ENCODE results near the gene CNN2. TPM values are rescaled to one million over a fixed set of nuclear protein-coding genes. Genes with fewer than 3 reads are reported as not detected.
A peak's percentile ranks its signal among the peaks of the same experiment; 100 is the strongest.

The CNN2 gene
- total and polyA plus RNA-seq, 9 of the 15 experiments (the other 6 are each of a cell fraction or from before 2014, with no cell fraction given) = 12.1 to 174 (median 52.7) TPM

DNA sequence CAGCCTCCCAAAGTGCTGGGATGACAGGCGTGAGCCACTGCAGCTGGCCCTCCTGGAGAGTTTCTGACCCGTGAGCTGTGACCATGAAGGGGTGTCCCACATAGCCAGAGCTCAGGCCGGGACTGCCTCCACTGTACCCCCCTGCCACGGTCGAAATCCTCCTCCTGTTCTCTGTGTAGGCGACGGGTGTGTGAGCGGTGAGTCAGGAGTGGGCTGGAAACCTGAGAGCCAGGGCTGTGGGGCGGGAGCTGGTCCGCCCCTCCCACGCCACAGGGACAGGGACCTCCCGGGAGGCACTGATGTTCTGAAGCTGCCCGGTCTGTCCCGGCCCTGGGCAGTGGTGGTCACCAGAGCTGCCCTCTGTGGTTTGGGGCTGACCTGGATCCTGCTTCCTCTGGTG is 38.3 kb upstream of the CNN2 start:
- TF ChIP-seq ZFP36 (IDR thresholded peaks at IDR 0.05; ENCODE audit: low read depth, low read length, partially characterized antibody) (no peak), STAG1 (CRISPR knock-in tag; IDR thresholded peaks at IDR 0.05; ENCODE audit: borderline replicate concordance) (no peak), XRCC3 (IDR thresholded peaks at IDR 0.05) (no peak), ZNF316 (IDR thresholded peaks at IDR 0.05) (no peak), NFIX (CRISPR knock-in tag; IDR thresholded peaks at IDR 0.05; ENCODE audit: low read depth) (no peak), TEAD2 (tag; IDR thresholded peaks at IDR 0.05) (no peak), POLR2G (IDR thresholded peaks at IDR 0.05; ENCODE audit: low read depth, low read length) (peak; percentile 52), RBFOX2 (IDR thresholded peaks at IDR 0.05; ENCODE audit: low read depth, low read length) (peak; percentile 48; the same call in 1 of the 2 replicates)
- TF ChIP-seq, protein P1, sequence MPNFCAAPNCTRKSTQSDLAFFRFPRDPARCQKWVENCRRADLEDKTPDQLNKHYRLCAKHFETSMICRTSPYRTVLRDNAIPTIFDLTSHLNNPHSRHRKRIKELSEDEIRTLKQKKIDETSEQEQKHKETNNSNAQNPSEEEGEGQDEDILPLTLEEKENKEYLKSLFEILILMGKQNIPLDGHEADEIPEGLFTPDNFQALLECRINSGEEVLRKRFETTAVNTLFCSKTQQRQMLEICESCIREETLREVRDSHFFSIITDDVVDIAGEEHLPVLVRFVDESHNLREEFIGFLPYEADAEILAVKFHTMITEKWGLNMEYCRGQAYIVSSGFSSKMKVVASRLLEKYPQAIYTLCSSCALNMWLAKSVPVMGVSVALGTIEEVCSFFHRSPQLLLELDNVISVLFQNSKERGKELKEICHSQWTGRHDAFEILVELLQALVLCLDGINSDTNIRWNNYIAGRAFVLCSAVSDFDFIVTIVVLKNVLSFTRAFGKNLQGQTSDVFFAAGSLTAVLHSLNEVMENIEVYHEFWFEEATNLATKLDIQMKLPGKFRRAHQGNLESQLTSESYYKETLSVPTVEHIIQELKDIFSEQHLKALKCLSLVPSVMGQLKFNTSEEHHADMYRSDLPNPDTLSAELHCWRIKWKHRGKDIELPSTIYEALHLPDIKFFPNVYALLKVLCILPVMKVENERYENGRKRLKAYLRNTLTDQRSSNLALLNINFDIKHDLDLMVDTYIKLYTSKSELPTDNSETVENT (CRISPR knock-in tag; IDR thresholded peaks at IDR 0.05) = no peak
- no peak for DNase-seq (ENCODE audit: extremely low read depth in 1 of 4, low spot score in 3 of 4)
- Histone ChIP-seq H3K79me2 (ENCODE audit: control insufficient read depth, insufficient read depth, low read length) (peaks cover 23% of the 10 kb centered on the region), H3K4me1 (replicated peaks in 1 of 2; ENCODE audit: control insufficient read depth in 2 of 2, insufficient read depth in 2 of 2, low read length in 2 of 2) (peaks cover 15 to 79% of the 10 kb centered on the region in 2 experiments; a peak in 4 of 5 replicates), H3K27ac (ENCODE audit: extremely low read depth, low read depth, low read length) (no peak overlapping the region), H4K20me1 (replicated peaks; ENCODE audit: control insufficient read depth, insufficient read depth, low read length) (no peaks in the 10 kb centered on the region), H3K36me3 (ENCODE audit: control insufficient read depth, insufficient read depth, low read length) (peaks cover 69% of the 10 kb centered on the region; the same call in 2 of the 3 replicates), H2AFZ (ENCODE audit: low read depth, low read length) (no peak overlapping the region), H3K9ac (ENCODE audit: insufficient read depth in 1 of 2, low read depth in 2 of 2, low read length in 2 of 2) (no peak overlapping the region; a peak in 1 of 4 replicates), H3K4me3 (no peak overlapping the region), H3K9me1 (ENCODE audit: control insufficient read depth, insufficient read depth, low read length) (peaks cover 3% of the 10 kb centered on the region), H3K27me3 (ENCODE audit: control insufficient read depth in 2 of 2, insufficient read depth in 2 of 2, low read length in 2 of 2) (no peaks in the 10 kb centered on the region), H3K4me2 (ENCODE audit: insufficient read depth, low read length) (no peak overlapping the region), H3K9me3 (replicated peaks; ENCODE audit: control insufficient read depth, insufficient read depth, low read depth, low read length) (no peaks in the 10 kb centered on the region)
- in situ Hi-C loops (cut with MboI) (loop anchor here (5.0 kb wide), 1 partner anchor 226 kb away; no protein-coding TSS in a partner anchor), intact Hi-C loops (cut with micrococcal nuclease) (no loop called here)
- BruUV-seq (replicated peaks) = no TSS peak
- WGBS (ENCODE audit: insufficient coverage, low coverage, missing lambda C conversion rate) = 79% methylated on average over 12 of the region's 14 CpGs
- CTCF ChIA-PET (ENCODE audit: low intra/inter-chr PET ratio) = no interaction called here
- no peak for ATAC-seq
- no peak for FAIRE-seq
- POLR2A ChIA-PET = interaction anchor here (0.8 to 1.4 kb wide), 2 partner anchors 30 to 281 kb away, joined by 3 to 4 read pairs; partner anchors contain the start of gene CIRBP
